HL-60 (cell line): ENCODE data around the gene DCTN5.
A peak's percentile ranks its signal among the peaks of the same experiment; 100 is the strongest.

Source experiments
- DNase-seq, 2 experiments: peaks; one replicate each; pipeline ENCODE4 v3.0.0-alpha.2; 2010 to 2020; ENCODE audit warnings: low read depth in 1 of 2, low spot score in 1 of 2
- H3K27ac ChIP-seq: fragments of 250-450 bp; sonication (Bioruptor Pico); replicated peaks from 2 replicates; pipeline ENCODE4 v1.5.1; 2020; ENCODE audit warnings: mild to moderate bottlenecking, moderate library complexity
- H3K27me3 ChIP-seq: fragments of 250-450 bp; sonication (Bioruptor Pico); 2 replicates; pipeline ENCODE4 v1.5.1; 2021; ENCODE audit warnings: mild to moderate bottlenecking, moderate library complexity; ENCODE audit not compliant: insufficient read depth, poor library complexity, severe bottlenecking
- H3K4me3 ChIP-seq: replicated peaks from 2 replicates; pipeline ENCODE4 v1.5.1; 2011; ENCODE audit warnings: mild to moderate bottlenecking, control low read depth, low read length; ENCODE audit not compliant: insufficient read depth
- CTCF ChIP-seq: IDR thresholded peaks from one replicate; pipeline ENCODE4 v1.5.1; 2011; ENCODE audit warnings: low read length, control low read depth, inconsistent platforms; ENCODE audit not compliant: insufficient read depth
- GABPA ChIP-seq: IDR thresholded peaks from 2 replicates; pipeline ENCODE4 v1.6.1; 2012; ENCODE audit warnings: low read depth
- POLR2AphosphoS5 ChIP-seq: IDR thresholded peaks from 2 replicates; pipeline ENCODE4 v1.6.1; 2012; ENCODE audit warnings: low read depth
- SPI1 ChIP-seq: IDR thresholded peaks from 2 replicates; pipeline ENCODE4 v1.6.1; 2012; ENCODE audit warnings: low read depth, mild to moderate bottlenecking, borderline replicate concordance
- TF ChIP-seq, protein P1 (sequence below): IDR thresholded peaks from 2 replicates; pipeline ENCODE4 v1.6.1; 2012; ENCODE audit warnings: low read depth; ENCODE audit not compliant: insufficient replicate concordance

DCTN5 gene

DNA sequence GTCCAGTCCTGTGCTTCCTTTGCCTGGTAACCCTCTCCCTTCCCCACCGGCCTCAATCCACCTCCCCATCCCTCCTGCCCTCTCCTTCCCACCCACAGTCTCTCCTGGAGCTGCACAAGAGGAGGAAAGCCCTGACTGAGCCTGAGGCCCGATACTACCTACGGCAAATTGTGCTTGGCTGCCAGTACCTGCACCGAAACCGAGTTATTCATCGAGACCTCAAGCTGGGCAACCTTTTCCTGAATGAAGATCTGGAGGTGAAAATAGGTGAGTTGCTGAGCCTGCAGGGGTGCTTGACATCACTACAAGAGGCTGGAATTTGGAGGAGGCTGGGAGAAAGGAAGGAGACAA lies 38.7 kb downstream of the DCTN5 start:
- peak overlapping the region; percentile 61 for H3K4me3 ChIP-seq
- no peak for DNase-seq
- TF ChIP-seq GABPA (no peak), CTCF (no peak), POLR2AphosphoS5 (no peak), SPI1 (no peak)
- TF ChIP-seq, protein P1, sequence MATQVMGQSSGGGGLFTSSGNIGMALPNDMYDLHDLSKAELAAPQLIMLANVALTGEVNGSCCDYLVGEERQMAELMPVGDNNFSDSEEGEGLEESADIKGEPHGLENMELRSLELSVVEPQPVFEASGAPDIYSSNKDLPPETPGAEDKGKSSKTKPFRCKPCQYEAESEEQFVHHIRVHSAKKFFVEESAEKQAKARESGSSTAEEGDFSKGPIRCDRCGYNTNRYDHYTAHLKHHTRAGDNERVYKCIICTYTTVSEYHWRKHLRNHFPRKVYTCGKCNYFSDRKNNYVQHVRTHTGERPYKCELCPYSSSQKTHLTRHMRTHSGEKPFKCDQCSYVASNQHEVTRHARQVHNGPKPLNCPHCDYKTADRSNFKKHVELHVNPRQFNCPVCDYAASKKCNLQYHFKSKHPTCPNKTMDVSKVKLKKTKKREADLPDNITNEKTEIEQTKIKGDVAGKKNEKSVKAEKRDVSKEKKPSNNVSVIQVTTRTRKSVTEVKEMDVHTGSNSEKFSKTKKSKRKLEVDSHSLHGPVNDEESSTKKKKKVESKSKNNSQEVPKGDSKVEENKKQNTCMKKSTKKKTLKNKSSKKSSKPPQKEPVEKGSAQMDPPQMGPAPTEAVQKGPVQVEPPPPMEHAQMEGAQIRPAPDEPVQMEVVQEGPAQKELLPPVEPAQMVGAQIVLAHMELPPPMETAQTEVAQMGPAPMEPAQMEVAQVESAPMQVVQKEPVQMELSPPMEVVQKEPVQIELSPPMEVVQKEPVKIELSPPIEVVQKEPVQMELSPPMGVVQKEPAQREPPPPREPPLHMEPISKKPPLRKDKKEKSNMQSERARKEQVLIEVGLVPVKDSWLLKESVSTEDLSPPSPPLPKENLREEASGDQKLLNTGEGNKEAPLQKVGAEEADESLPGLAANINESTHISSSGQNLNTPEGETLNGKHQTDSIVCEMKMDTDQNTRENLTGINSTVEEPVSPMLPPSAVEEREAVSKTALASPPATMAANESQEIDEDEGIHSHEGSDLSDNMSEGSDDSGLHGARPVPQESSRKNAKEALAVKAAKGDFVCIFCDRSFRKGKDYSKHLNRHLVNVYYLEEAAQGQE: no peak
- H3K27me3 ChIP-seq: no peaks in the 10 kb centered on the region
- H3K27ac ChIP-seq: peak overlapping the region; percentile 80

DNA sequence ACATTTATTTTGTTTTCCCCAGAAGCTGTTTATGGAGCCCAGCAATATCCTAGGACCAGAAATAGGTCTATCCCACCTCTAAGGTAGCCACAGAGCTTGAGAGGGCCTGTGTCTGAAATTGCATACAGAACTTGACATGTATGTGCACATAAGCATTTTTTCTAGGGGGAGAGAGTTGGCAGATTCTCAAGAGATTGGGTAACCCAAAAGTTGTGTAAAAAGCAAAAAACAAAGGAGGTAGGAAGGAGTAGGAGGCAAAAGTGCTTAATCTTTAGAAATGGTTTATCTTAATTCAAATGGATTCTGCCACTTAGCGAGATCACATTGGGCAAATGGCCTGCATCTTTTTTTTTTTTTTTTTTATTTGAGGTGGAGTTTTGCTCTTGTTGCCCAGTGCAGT lies 40.9 kb downstream of the DCTN5 start:
- TF ChIP-seq GABPA: no peak
- TF ChIP-seq CTCF: no peak
- TF ChIP-seq, protein P1: no peak
- DNase-seq: peak in 1 of 2 experiments; percentile 45
- Histone ChIP-seq H3K27ac (no peak overlapping the region), H3K4me3 (no peak overlapping the region), H3K27me3 (no peaks in the 10 kb centered on the region)

- Histone ChIP-seq H3K4me3 (no peak overlapping the region), H3K27ac (no peak overlapping the region), H3K27me3 (no peaks in the 10 kb centered on the region)
- TF ChIP-seq CTCF (no peak), GABPA (no peak)
- DNase-seq: no peak
Measured at GRCh38 chr16:23683487-23683886, 42.2 kb downstream of the DCTN5 start.

GRCh38 chr16:23687034-23687808 lies 46.0 kb downstream of the DCTN5 start:
- H3K4me3 ChIP-seq: no peak overlapping the region
- no peak for DNase-seq
- no peak for TF ChIP-seq POLR2AphosphoS5
- TF ChIP-seq SPI1: no peak
- TF ChIP-seq GABPA: no peak
- no peak for TF ChIP-seq CTCF
- TF ChIP-seq, protein P1: no peak
- no peaks in the 10 kb centered on the region for H3K27me3 ChIP-seq
- H3K27ac ChIP-seq: no peak overlapping the region
